Stimulated activated CD4-positive, alpha-beta T cell treated with anti-CD3 and anti-CD28 coated beads, Interleukin-4, amount 100 ng/mL, for 24 hours (primary cell): ENCODE measurements around the gene ARMCX6.
"Not testable (repeated sequence)": the region's sequence is repeated elsewhere in the genome, so short reads cannot be mapped to it uniquely, and the experiment has no call there.

Experiments used
- DNase-seq: peaks from one replicate; pipeline ENCODE4 v3.0.0-alpha.2; 2020

Gene ARMCX6

DNA sequence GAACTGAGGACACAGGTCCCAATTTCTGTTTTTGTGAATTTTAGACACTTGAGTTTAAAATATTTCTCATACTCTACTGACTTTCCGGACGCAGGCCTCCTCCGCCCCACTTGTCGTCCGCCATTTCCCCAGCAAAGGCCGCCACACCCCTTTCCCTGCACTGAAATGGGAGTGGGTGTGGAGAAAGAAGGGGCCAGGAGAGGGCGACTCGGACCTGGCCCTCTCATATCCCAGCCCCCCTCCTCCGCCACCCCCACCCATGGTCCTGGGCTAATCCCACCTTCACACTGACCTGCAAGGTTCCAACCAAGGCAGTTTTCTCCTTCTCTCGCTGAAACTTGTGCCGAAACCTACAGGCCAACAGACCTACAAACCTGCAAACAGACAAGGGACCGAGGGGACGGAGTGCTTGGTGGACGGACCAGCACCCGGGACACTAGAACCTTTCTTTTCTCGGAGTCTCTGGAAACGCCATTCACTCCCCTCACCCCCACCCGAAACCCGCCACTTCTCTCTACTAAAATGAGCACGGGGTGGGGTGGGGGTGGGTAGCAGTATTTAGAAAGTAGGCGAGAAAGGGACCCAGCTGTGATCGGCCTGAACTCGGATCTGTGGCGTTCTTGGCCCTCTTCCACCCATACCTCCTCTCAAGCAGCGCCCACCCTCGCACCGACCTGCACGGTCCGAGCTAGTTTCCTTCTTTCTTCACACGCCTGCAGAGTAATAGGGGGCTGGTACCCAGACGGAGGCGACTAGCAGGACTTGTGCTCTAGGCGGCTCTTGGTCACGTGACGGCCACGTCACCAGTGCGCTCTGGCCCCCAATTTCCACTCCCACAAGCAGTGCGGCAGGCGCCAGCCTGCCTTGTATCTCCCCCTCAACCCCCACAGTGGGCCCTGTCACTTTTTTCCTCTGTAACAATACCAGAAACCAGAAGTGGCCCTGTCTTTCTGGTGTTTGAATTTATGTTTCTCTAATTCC is at the start of gene ARMCX6:
Gene ARMCX6, minus strand, starts transcription at position 790 of the 981 bp plus-strand sequence. CDS start 1,380 bp downstream, outside the sequence.
- peak; percentile 72 for DNase-seq

DNA sequence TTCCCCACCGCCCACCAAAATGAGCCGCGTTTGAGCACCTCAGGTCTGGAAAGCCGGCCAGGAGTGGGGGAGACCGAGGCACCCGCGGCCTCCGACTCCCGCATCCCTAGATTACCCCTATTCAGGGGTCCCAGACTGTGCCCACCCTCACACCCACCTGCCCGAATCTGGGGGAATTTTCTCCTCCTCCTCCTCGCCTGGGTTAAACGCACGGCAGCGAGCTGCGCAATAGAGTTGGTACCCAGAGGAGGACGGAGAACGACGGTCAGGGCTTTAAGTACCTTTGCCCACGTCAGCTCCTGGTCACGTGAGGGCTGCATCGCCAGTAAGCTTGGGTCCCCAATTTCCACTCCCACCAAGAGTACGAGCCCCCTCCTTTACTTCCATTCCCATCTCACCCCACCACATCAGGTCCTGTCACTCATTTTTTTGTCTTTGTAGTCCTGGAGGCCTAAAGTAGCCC is 41.8 kb upstream of the ARMCX6 start, which contains the start of gene ARMCX2:
Gene ARMCX2, minus strand, starts transcription at position 250 of the 463 bp plus-strand sequence. CDS start 2,262 bp downstream, outside the sequence.
- no peak for DNase-seq

DNA sequence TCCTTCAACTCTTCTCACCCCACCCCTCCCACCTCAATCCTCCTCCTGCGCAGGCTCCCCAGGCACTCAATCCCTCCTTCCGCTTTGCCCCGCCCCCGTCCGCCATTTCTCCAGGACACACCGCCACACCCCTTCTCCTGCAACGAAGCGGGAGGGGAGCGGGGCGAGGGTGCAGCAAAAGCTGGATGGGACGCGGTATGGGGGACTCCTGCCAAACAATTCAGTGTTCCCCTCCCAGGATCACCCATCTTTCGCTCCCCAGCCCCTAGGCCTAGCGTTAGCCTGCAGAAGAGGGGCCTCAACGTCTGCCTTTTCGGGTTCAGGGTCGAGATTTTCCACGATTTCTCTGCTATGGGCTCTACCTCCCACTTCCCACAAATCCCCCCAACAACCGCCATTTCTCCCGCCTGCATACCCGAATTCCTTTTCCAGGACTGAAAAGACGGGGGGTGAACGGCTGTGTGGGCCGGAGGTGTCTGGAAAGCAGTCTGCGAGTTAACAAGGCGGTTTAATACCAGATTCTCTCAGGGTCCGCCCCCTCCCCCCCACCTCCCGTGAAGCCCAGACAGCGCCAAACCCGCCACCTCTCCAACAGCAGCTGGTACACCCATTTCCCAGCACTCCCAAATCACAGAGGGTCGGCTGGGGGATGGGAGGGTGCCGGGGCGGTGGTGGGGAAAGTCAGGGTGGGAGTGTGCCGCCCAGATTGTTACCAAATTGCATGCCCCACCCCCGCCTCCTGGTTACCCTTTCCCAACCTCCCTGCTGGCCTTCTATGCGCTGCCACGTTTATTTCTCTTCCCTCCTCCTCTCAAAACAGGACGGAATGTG is 41.1 kb upstream of the ARMCX6 start:
- DNase-seq: peak; percentile 63

DNA sequence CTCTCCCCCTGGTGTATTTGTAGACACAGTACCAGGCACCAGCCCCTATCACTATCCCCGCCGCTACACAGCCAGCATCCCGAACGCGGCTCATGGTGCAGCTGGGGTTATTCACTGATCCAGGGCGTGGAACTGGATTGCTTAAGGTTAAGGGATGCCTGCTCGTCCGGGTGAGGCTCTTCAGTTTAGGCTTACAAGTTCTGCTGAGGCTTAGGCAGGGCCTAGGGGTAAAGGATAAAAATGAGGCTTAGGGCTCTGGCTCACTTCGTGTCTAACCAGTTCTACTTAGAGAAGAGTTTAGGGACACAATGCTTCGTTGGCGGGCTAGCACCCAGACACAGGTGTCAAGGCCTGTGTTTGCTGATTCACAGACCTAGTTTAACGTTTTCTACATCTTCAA is 39.7 kb upstream of the ARMCX6 start:
- no peak for DNase-seq

DNA sequence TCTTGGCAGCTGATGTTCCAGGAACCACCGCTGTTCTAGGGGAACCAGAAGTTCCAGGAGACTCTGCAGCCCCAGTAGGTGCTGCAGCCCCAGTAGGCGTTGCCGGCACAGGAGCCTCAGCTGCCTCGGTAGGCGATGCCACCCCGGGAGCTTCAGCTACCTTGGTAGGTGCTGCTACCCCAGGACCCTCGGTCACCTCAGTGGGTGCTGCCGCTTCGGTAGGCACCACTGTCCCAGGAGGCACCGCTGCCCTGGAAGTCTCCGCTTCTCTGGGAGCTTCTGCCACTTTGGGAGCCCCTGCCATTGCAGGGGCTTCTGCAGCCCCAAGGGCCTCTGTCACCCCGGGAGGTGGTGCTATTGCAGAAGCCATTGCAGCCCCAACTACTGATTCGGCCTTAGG is 39.0 kb upstream of the ARMCX6 start:
- DNase-seq: no peak

DNA sequence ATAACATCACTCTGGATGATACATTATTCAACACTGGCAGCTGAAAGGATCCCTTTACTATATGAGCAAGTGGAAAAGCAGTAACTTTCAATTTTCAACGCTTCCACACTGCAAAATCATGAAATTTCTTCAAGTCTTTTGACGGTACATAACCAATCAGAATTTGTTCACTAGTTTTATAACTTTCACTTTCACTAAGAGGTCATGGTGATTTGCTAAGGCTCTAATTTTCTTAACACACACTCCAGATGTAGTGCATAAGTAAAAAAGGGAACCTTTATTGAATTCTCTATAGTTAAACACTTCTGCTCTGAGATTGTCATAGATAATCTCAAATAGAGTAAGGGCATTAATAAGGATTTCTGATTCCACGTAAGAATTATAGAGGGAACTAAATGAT is 37.7 kb upstream of the ARMCX6 start:
- no peak for DNase-seq

DNA sequence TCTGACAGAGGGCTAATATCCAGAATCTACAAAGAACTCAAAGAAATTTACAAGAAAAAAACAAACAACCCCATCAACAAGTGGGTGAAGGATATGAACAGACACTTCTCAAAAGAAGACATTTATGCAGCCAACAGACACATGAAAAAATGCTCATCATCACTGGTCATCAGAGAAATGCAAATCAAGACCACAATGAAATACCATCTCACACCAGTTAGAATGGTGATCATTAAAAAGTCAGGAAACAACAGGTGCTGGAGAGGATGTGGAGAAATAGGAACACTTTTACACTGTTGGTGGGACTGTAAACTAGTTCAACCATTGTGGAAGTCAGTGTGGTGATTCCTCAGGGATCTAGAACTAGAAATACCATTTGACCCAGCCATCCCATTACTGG is 29.9 kb upstream of the ARMCX6 start:
- DNase-seq: not testable (repeated sequence)

DNA sequence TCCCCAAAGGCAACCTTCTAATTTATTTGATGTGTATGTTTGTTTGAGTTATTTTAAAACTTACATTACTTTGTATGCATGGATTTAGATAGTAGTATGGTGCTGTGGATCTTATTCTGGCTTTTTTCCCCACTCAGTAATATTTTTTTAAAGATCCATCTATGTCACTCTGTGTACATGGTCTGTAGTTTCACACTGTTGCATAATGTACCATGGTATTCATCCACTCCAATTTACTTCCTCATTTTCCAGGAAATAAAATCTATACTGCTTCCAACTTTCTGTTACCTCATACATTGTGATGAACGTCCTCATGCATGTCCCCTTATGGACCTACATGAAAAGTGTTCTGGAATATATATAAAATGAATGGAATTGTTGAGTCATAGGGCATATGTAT is 24.3 kb upstream of the ARMCX6 start:
- DNase-seq: no peak

DNA sequence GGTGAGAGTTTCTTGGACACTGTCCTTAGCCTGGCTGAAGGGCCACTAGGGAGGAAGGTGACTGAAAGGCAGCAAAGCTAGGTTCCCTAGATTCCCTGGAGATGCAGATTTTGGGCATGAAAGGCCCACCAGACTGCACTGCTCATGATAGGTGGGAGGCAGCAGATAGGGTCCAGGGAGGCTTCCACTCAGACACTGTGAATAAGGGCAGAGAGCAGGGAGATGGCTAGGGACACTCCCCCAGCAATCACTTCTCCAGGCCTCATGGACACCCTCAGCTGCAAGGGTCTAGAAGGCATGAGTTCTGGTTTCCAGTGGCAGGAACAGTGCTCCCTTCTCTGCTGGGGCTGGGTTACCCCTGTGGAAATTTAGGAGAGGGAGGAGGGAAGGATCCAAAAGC is 21.8 kb upstream of the ARMCX6 start:
- no peak for DNase-seq

DNA sequence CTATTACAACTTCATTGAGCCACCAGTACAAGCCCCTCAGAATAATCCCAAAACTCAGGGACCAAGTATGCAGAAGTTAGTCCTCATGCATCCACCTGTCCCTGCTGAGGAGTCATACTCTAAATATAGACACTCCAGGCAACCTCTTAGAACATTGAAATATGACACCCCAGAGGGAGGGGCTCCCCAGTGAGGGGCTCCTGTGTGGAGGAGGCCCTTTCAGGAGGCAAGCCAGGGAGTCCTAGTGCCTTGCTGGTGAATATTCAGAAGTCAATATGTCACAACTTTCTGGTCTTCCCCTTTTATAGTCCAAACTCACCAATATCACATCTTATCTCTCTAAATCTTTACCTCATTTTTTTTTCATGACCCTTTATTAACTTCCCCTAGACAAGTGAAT is 1.6 kb upstream of the ARMCX6 start:
- no peak for DNase-seq

DNA sequence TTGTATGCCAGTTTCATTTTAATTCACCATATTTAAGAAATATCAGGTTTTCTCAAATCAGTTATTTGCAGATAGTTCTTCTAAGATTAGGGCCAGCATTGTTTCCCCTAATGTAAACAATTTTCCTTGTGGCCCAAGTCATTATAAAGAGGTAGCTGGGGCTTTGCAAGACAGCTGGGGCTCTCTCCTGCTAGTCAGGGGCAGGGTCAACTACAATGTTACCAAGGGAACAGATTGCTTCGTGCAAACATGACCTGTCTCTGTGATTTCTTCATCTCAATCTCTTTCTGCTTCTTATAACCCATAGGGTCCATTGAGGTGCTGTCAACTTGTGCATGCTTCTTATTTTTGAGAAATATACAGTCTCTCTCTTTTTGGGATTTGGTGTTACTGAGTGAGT is 12.1 kb downstream of the ARMCX6 start:
- no peak for DNase-seq

DNA sequence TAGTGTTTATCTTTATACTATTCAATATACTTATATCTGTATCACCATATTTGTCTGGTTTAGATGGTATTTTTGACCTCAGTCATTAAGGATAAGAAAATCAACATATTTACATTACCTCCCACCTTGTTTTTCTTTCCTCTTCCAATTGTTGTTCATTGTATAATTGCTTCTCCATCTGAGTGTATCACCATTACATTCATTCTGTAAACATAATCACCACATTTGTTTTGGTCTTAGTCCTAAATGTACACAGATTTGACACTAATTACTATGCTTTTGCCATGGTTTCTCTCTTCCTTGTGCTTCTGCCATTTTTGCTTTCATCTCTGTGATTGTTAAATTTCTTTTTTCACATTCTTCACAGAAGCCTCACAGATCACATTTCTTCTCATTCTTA is 12.7 kb downstream of the ARMCX6 start:
- DNase-seq: no peak

DNA sequence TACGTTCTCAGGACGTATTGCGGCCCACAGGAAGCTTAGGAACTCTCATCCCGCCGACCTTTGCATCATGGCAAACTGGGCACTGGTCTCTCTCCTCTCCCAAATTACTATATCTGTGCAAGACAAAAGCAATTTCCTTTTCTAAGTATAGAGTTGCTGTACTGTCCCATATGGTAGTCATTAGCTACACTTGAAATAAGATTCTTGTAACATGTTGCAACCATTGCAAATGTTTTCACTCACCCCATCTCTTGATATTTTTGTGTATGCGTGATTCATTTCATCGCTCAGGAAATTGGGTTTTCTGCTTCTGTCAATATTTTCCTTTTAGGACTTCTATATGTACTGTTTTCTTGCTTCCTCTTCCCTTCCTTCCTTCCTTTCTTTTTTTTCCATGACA is 15.7 kb downstream of the ARMCX6 start:
- no peak for DNase-seq

DNA sequence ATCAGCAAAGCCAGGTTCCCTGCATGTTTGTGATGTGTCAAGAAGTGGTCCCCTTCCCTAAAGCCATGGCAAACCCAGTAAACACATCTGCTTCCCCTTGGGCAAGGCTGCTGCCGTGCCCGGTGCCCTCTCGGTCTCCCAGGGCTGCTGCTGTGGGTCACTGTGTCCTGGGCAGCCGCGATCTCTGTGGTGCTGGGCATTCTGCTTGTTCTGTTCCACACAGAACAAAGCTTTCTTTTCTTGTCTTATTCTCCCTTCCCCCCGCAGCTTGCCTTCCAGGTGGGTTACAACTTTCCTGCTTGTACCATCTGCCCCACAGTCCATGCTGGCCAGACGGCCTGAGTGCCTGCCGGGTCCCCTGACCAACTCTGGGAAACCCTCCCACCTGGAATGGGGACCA is 18.2 kb downstream of the ARMCX6 start:
- DNase-seq: not testable (repeated sequence)

DNA sequence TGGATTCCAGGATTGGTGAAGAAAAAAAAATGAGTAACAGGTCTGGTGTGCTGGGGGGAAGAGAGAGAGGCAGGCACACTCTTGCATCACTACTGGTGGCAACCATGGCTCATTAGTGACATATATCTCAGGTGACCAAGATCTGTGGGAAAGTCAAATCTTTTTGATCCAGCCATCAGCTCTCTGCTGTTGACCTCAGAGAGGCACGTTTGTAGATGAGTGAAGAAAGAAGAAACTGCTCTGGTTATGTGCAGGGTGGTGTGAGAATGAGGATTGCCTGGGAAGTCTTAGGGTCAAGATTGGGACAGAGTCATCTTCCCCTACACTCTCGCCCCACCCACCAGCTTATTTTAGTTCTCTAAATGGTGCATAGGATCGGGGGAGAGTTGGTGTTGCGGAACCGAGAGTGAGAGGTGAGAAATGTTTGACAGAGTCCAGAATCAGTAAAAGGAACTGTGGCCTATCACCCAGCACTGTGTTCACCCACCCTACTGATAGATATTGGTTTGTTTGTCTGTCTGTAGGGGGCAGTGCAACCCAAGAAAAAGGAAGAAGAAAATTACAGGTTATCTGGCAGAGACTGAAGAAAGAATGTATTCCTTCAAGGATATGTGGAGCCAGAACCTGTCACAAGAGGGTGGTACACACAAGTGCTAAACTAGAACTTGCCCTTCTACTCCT is 21.9 kb downstream of the ARMCX6 start:
- peak; percentile 47 for DNase-seq
